ENCODE results near the gene RGMA. TPM values are rescaled to one million over a fixed set of nuclear protein-coding genes. Genes with fewer than 3 reads are reported as not detected.

The RGMA gene
- total and polyA plus RNA-seq, 2 of the 8 experiments (the other 6 are each of a cell fraction or from before 2014, with no cell fraction given): 19.9 to 39.8 TPM

- Histone ChIP-seq H2BK15ac (ENCODE audit: low read length) (no peak overlapping the region), H3K14ac (ENCODE audit: insufficient read length) (no peak overlapping the region), H2BK12ac (ENCODE audit: low read depth, low read length) (no peak overlapping the region), H3K4ac (replicated peaks; ENCODE audit: insufficient read length, low read depth, low read length) (no peak overlapping the region), H3K4me3 (ENCODE audit: extremely low read depth in 1 of 4, insufficient read depth in 2 of 4, low read depth in 3 of 4, low read length in 4 of 4) (no peak overlapping the region), H2BK20ac (ENCODE audit: low read length) (no peak overlapping the region), H3K9me3 (ENCODE audit: insufficient read depth in 2 of 2, low read depth in 1 of 2, low read length in 1 of 2) (peaks cover 5 to 7% of the 10 kb centered on the region in 2 experiments; a peak in 2 of 4 replicates), H2BK5ac (ENCODE audit: low read depth, low read length) (no peak overlapping the region), H3K27ac (ENCODE audit: low read depth, low read length) (no peak overlapping the region), H4K20me1 (replicated peaks in 1 of 2; ENCODE audit: control insufficient read depth in 1 of 2, insufficient read depth in 2 of 2, low read length in 2 of 2) (peaks cover 19 to 33% of the 10 kb centered on the region in 2 experiments), H3K56ac (replicated peaks; ENCODE audit: insufficient read length, low read depth, low read length) (no peak overlapping the region), H4K91ac (replicated peaks; ENCODE audit: insufficient read length, low read length) (no peak overlapping the region), H2AFZ (ENCODE audit: low read length) (no peak overlapping the region), H3K4me2 (ENCODE audit: insufficient read depth in 1 of 2, low read depth in 2 of 2, low read length in 2 of 2) (no peak overlapping the region), H3K36me3 (ENCODE audit: control insufficient read depth in 2 of 4, insufficient read depth in 4 of 4, low read length in 3 of 4) (peaks cover 36 to 84% (median 72%) of the 10 kb centered on the region in 4 experiments), H3K18ac (ENCODE audit: extremely low read depth, low read length) (no peak overlapping the region), H4K8ac (ENCODE audit: extremely low read depth, insufficient read depth, low read length) (no peak overlapping the region), H2AK5ac (ENCODE audit: low read depth, low read length) (no peak overlapping the region), H3K4me1 (replicated peaks in 1 of 4; ENCODE audit: control insufficient read depth in 3 of 4, insufficient read depth in 4 of 4, low read length in 3 of 4) (no peaks in the 10 kb centered on the region), H4K5ac (ENCODE audit: insufficient read length, low read depth, low read length) (no peak overlapping the region), H2BK120ac (replicated peaks; ENCODE audit: low read depth, low read length) (no peak overlapping the region), H3K23me2 (ENCODE audit: low read depth, low read length) (no peaks in the 10 kb centered on the region), H3K27me3 (replicated peaks in 1 of 4; ENCODE audit: control insufficient read depth in 3 of 4, extremely low read depth in 1 of 4, insufficient read depth in 3 of 4, low read length in 3 of 4) (no peaks in the 10 kb centered on the region), H3K9ac (replicated peaks in 1 of 4; ENCODE audit: extremely low read depth in 1 of 4, low read depth in 3 of 4, low read length in 3 of 4) (no peak overlapping the region), H3K23ac (ENCODE audit: insufficient read length) (no peak overlapping the region), H3K79me2 (ENCODE audit: control insufficient read depth in 1 of 2, insufficient read depth in 2 of 2, low read length in 2 of 2) (peaks cover 0 to 13% of the 10 kb centered on the region in 2 experiments; a peak in 1 of 4 replicates), H3K79me1 (ENCODE audit: low read depth, low read length) (peaks cover 8% of the 10 kb centered on the region)
- FAIRE-seq (no peak), DNase-seq (ENCODE audit: low read depth in 1 of 2, low spot score in 2 of 2) (no peak)
- CTCF ChIA-PET (ENCODE audit: partially characterized antibody): interaction anchor here (1.0 to 15.8 kb wide), 5 partner anchors 10 to 292 kb away, joined by 3 to 119 read pairs (median 6); no protein-coding TSS in a partner anchor
- WGBS, 2 experiments (ENCODE audit: extremely low coverage in 1 of 2, insufficient coverage in 1 of 2, insufficient read length in 1 of 2, insufficient replicate concordance in 2 of 2, low coverage in 1 of 2, low lambda C conversion rate in 2 of 2, missing lambda C conversion rate in 1 of 2): 65% methylated on average over 7 of the region's 7 CpGs; no CpG with 5 or more reads in 1 of the 2 experiments
- no peak for TF ChIP-seq ZNF274 (IDR thresholded peaks at IDR 0.05; ENCODE audit: borderline replicate concordance, extremely low read depth, low read length)
- no peak for TF ChIP-seq EP300 (IDR thresholded peaks at IDR 0.05; ENCODE audit: borderline replicate concordance in 1 of 2, low read depth in 2 of 2, low read length in 2 of 2)
- TF ChIP-seq SIRT6 (IDR thresholded peaks at IDR 0.05; ENCODE audit: low read length): no peak
- TF ChIP-seq RBBP5 (IDR thresholded peaks at IDR 0.05; ENCODE audit: borderline replicate concordance, low read depth, low read length): no peak
- no peak for TF ChIP-seq TEAD4 (IDR thresholded peaks at IDR 0.05; ENCODE audit: low read depth, low read length)
- POLR2A ChIA-PET (ENCODE audit: partially characterized antibody): no interaction called here
These were observed 42.3 kb downstream of the RGMA start for GRCh38 chr15:93046721-93047120.

All from H1 (cell line).